ENCODE results near the gene ARHGEF10L. TPM values are rescaled to one million over a fixed set of nuclear protein-coding genes. Genes with fewer than 3 reads are reported as not detected.
"Not testable (repeated sequence)": the region's sequence is repeated elsewhere in the genome, so short reads cannot be mapped to it uniquely, and the experiment has no call there.

Gene ARHGEF10L
- total RNA-seq, 1 donor from 2014 or later = 3.1 TPM

DNA sequence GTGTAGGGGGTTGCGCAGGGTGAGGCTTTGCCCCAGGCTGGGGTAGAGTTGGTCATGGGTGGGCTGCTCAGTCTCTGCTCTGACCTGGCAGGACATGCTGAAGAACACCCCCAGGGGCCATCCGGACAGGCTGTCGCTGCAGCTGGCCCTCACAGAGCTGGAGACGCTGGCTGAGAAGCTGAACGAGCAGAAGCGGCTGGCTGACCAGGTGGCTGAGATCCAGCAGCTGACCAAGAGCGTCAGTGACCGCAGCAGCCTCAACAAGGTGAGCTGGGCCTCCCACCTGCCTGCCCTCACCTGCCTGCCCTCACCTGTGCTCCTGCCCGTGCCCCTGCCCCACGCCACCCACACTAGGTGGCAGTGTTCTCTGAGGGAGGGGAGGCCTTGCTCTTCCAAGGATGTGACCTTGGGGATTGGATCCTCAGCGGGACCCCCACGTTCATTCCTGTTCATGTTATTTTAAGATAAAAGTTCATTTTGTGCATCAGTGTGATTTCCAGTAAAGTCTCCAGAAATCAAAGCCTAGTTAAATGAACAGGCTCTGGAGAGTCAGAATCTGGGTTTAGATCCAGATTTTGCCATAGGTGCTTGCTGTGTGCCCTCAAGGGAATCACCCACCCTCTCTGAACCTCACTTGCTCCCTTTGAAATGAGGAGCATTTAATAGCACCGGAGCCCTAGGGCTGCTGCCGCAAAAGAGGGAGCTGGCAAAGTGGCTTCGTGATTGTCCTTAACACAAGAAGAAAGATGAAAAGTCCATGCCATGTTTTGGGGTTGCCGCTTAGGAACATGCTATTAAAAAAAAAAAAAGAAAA lies 87.9 kb downstream of the ARHGEF10L start:
- DNase-seq (ENCODE audit: low spot score) = no peak
- TF ChIP-seq, protein P1, sequence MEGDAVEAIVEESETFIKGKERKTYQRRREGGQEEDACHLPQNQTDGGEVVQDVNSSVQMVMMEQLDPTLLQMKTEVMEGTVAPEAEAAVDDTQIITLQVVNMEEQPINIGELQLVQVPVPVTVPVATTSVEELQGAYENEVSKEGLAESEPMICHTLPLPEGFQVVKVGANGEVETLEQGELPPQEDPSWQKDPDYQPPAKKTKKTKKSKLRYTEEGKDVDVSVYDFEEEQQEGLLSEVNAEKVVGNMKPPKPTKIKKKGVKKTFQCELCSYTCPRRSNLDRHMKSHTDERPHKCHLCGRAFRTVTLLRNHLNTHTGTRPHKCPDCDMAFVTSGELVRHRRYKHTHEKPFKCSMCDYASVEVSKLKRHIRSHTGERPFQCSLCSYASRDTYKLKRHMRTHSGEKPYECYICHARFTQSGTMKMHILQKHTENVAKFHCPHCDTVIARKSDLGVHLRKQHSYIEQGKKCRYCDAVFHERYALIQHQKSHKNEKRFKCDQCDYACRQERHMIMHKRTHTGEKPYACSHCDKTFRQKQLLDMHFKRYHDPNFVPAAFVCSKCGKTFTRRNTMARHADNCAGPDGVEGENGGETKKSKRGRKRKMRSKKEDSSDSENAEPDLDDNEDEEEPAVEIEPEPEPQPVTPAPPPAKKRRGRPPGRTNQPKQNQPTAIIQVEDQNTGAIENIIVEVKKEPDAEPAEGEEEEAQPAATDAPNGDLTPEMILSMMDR (IDR thresholded peaks at IDR 0.05; ENCODE audit: unreplicated experiment) = no peak
- H3K4me1 Mint-ChIP-seq (ENCODE audit: unreplicated experiment) = no peaks in the 10 kb centered on the region
- H3K27ac Mint-ChIP-seq (ENCODE audit: unreplicated experiment) = no peak overlapping the region
- H3K4me3 Mint-ChIP-seq (ENCODE audit: unreplicated experiment) = no peak overlapping the region
- H3K36me3 Mint-ChIP-seq (ENCODE audit: low read depth, unreplicated experiment) = peaks cover 3% of the 10 kb centered on the region
- H3K9me3 Mint-ChIP-seq (ENCODE audit: unreplicated experiment) = no peaks in the 10 kb centered on the region
- peaks cover 4% of the 10 kb centered on the region for H3K27me3 Mint-ChIP-seq (ENCODE audit: unreplicated experiment)

DNA sequence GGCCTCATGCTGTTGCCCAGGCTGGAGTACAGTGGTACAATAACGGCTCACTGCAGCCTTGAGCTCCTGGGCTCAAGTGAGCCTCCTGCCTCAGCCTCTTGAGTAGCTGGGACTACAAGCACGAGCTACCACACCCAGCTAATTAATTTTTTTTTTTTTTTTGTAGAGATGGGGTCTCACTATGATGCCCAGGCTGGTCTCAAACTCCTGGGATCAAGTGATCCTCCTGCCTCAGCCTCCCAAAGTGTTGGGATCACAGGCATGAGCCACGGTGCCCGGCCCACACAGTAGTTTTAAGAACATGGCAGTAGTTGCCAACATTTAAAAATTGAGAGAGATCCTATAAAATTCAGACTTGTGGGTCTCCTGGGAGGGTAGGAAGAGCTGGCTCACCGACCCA lies 89.5 kb downstream of the ARHGEF10L start:
- H3K9me3 Mint-ChIP-seq (ENCODE audit: unreplicated experiment); H3K36me3 Mint-ChIP-seq (ENCODE audit: low read depth, unreplicated experiment): not testable (repeated sequence)

DNA sequence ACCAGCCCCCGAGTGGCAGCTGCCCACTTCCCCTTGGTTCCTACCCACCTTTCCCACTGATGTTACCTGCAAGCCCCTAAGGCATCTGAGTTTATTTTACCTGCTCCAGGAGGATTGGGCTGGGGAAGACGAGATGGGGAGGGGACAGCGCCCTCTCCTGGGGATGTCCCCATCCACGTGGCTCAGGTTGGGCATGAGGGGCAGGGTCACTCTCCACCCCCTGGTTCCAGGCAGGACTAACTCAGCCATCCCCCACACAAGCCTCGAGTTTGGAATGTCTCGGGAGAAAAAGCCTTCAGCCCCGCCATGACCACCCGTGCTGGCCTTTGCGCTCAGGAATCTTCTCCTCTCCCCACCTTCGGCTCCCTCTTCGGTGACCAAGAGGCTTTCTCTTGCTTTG lies 90.0 kb downstream of the ARHGEF10L start:
- peak; percentile 41 for DNase-seq (ENCODE audit: low spot score)
- Mint-ChIP-seq H3K9me3 (ENCODE audit: unreplicated experiment) (no peaks in the 10 kb centered on the region), H3K27ac (ENCODE audit: unreplicated experiment) (no peak overlapping the region), H3K4me3 (ENCODE audit: unreplicated experiment) (no peak overlapping the region), H3K36me3 (ENCODE audit: low read depth, unreplicated experiment) (peaks cover 3% of the 10 kb centered on the region), H3K27me3 (ENCODE audit: unreplicated experiment) (peaks cover 8% of the 10 kb centered on the region), H3K4me1 (ENCODE audit: unreplicated experiment) (no peaks in the 10 kb centered on the region)
- TF ChIP-seq, protein P1 (IDR thresholded peaks at IDR 0.05; ENCODE audit: unreplicated experiment) = peak; percentile 51

More for the DNA sequence above, 89.5 kb downstream of the ARHGEF10L start:
- not testable (repeated sequence) for H3K27ac Mint-ChIP-seq (ENCODE audit: unreplicated experiment); H3K4me3 Mint-ChIP-seq (ENCODE audit: unreplicated experiment); H3K4me1 Mint-ChIP-seq (ENCODE audit: unreplicated experiment); H3K27me3 Mint-ChIP-seq (ENCODE audit: unreplicated experiment); DNase-seq (ENCODE audit: low spot score)

DNA sequence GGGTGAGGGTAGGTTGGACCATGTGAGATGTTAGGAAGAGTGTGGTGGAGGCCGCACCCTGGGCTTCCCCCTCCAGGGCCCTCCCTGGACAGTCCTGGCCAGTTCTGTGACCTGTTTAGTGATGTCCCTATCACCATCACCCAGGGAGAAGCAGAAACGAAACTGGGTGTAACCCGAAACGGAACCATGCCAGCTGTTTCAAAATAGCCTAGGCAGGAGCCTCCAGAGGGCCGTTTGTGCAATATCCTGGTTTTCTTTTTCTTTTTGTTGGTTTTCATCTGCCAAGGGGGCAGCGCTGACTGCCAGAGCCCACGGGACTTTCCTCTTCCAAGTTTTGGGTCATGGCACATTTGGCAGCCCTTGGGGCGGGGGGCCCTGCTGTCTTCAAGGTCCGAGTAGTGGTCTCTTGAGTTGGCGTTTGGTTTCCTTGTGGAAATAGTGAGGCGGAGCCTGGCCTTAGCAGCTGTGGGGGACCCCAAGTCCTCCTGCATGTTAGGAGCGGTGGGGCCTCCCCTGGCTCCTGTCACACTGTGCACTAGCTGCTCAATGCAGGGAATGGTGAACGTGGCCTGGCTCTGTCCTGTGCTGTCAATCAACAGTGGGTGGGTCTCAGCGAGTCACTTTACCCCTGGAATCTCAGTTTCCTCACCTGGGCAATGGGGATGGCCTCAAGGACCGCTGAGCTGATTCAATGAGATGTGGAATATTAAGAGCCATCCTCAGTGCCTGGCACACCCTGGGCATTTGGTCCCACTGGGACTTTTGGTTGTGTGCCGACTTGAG lies 90.7 kb downstream of the ARHGEF10L start:
- Mint-ChIP-seq H3K27ac (ENCODE audit: unreplicated experiment) (no peak overlapping the region), H3K9me3 (ENCODE audit: unreplicated experiment) (no peaks in the 10 kb centered on the region), H3K36me3 (ENCODE audit: low read depth, unreplicated experiment) (peaks cover 3% of the 10 kb centered on the region)

DNA sequence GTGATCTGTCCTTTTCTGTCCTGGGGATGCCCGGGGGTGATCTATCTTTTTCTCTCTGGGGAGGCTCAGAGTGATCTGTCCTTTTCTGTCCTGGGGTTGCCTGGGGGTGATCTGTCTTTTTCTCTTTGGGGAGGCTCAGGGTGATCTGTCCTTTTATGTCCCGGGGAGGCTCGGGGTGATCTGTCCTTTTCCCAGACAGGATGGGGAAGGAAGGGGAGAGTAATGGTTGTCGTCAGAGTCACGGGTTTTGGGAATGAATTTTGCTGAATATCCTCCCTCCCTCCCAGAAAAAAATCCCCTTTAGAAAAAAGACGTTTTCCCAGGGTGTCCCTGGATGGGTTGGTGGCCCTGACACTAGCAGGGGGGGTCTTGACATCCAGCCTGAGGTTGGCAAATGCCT lies 91.5 kb downstream of the ARHGEF10L start:
- Mint-ChIP-seq H3K9me3 (ENCODE audit: unreplicated experiment) (no peaks in the 10 kb centered on the region), H3K27ac (ENCODE audit: unreplicated experiment) (no peak overlapping the region), H3K4me1 (ENCODE audit: unreplicated experiment) (no peaks in the 10 kb centered on the region), H3K36me3 (ENCODE audit: low read depth, unreplicated experiment) (peaks cover 3% of the 10 kb centered on the region), H3K27me3 (ENCODE audit: unreplicated experiment) (peaks cover 9% of the 10 kb centered on the region), H3K4me3 (ENCODE audit: unreplicated experiment) (no peak overlapping the region)
- no peak for DNase-seq (ENCODE audit: low spot score)
- TF ChIP-seq, protein P1 (IDR thresholded peaks at IDR 0.05; ENCODE audit: unreplicated experiment) = no peak

More for the DNA sequence above, 90.7 kb downstream of the ARHGEF10L start:
- no peak for DNase-seq (ENCODE audit: low spot score)
- Mint-ChIP-seq H3K4me3 (ENCODE audit: unreplicated experiment) (no peak overlapping the region), H3K4me1 (ENCODE audit: unreplicated experiment) (no peaks in the 10 kb centered on the region), H3K27me3 (ENCODE audit: unreplicated experiment) (peaks cover 9% of the 10 kb centered on the region)
- TF ChIP-seq, protein P1 (IDR thresholded peaks at IDR 0.05; ENCODE audit: unreplicated experiment) = no peak
